PC-3 (cell line): ENCODE measurements around the gene CRYZL1.

Experiments used
- EZH2 ChIP-seq: fragments of 300-600 bp; sonication (generic); IDR thresholded peaks from one replicate; pipeline ENCODE4 v1.6.1; 2017; ENCODE audit warnings: antibody characterized with exemption, mild to moderate bottlenecking, low read length; ENCODE audit not compliant: unreplicated experiment
- EZH2phosphoT487 ChIP-seq: fragments of 300-600 bp; sonication (generic); IDR thresholded peaks from 2 replicates; pipeline ENCODE4 v1.6.1; 2018; ENCODE audit warnings: mild to moderate bottlenecking, antibody characterized with exemption, low read length, borderline replicate concordance

DNA sequence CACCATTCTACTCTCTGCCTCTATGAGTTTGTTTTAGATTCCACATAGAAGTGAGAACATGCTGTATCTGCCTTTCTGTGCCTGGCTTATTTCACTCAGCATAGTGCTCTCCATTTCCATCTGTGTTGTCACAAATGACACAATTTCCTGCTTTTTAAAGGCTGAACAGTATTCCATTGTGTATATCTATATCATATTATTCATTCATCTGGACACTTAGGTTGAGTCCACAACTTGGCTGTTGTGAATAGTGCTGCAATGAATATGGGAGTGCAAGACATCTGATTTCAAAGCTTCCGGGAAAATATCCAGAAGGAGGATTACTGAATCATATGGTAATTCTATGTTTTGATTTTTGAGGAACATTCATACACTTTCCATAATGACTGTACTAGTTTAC is 33.0 kb downstream of the CRYZL1 start:
- TF ChIP-seq EZH2 (no peak), EZH2phosphoT487 (no peak)
